ENCODE results near the gene SDCBP2. TPM values are rescaled to one million over a fixed set of nuclear protein-coding genes. Genes with fewer than 3 reads are reported as not detected.

Gene SDCBP2
- total RNA-seq, 2 experiments from 2014 or later: 4.4 to 5.9 TPM

DNA sequence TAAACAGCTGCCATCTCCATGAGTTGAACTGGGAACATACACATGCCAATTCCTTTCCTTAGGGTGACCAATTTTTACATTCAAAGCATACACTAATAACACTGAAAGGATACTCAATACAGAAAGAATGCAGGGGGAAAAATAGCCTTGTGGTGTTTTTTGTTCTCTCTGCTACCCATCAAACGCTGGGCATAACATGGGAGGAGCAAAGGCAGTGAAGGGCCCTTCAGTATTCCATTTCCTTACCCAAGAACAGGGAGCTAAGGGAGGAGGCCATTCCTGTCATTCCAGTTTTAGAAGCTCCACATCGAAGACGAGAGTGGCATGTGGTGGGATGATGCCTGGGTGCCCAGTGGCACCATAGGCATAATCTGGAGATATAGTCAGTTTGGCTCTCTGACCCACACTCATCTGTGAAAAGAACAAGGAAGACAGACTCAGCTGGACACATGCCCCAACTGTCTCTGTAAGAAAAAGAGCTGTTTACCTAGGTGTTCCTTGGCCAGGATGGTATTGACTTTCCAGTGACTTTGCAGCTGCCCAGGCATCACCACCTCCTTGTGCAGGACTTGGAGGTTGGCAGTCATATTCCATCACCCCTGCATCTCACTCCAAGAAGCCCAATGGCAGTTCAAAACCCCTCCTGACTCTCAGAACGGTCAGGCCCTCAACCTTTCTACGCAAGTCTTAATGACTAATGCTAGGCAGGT is 43.0 kb upstream of the SDCBP2 start:
- intact Hi-C loops (cut with micrococcal nuclease): no loop called here
- Mint-ChIP-seq H3K4me3 (no peak overlapping the region), H3K27me3 (no peaks in the 10 kb centered on the region), H3K27ac (peak overlapping the region; percentile 38), H3K4me1 (ENCODE audit: low read depth) (peaks cover 41% of the 10 kb centered on the region), H3K36me3 (peaks cover 65% of the 10 kb centered on the region), H3K9me3 (no peaks in the 10 kb centered on the region)
- DNase-seq: no peak
- CTCF ChIA-PET: interaction anchor here (1.0 to 1.2 kb wide), 2 partner anchors 21 to 59 kb away, joined by 3 read pairs; no protein-coding TSS in a partner anchor
- POLR2A ChIA-PET: no interaction called here

GRCh38 chr20:1371202-1371782 is 42.4 kb upstream of the SDCBP2 start:
- ChIA-PET POLR2A (no interaction called here), CTCF (interaction anchor here (0.9 to 1.2 kb wide), 3 partner anchors 22 to 65 kb away, joined by 3 read pairs; no protein-coding TSS in a partner anchor)
- H3K36me3 Mint-ChIP-seq: peaks cover 65% of the 10 kb centered on the region
- no peaks in the 10 kb centered on the region for H3K27me3 Mint-ChIP-seq
- H3K9me3 Mint-ChIP-seq: no peaks in the 10 kb centered on the region
- no peak overlapping the region for H3K4me3 Mint-ChIP-seq
- peaks cover 37% of the 10 kb centered on the region for H3K4me1 Mint-ChIP-seq (ENCODE audit: low read depth)
- peak overlapping the region; percentile 61 for H3K27ac Mint-ChIP-seq
- intact Hi-C loops (cut with micrococcal nuclease): no loop called here
- DNase-seq: no peak

DNA sequence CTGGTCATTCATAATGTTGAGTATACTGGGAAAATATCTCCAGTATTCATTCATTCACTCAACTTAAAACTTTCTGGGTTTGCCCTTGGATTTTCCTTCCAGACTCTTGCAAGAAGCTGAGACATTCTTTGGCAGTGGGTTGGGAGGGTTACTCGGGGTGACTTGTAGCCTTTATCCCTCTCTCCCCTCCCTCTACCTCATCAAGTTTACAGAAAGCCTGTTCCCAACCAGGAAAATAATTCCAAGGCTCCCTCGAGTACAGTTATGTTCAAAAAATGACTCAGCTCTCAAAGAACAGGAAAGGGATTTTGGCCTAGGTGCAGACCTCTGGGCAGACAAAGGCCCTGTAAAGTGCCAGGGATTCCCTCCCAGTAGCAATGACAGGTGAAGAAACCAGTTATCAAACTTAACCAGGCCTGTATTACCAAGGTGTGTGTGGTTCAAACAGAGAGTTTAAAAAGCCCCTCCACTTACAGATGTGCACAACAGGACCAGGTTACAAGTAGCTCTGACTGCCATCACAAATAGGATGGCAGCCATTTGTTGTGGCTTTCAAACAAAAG is 41.7 kb upstream of the SDCBP2 start:
- ChIA-PET POLR2A (no interaction called here), CTCF (interaction anchor here (0.5 to 1.2 kb wide), 4 partner anchors 22 to 66 kb away, joined by 3 read pairs; no protein-coding TSS in a partner anchor)
- DNase-seq: no peak
- no peak overlapping the region for H3K27ac Mint-ChIP-seq
- H3K4me3 Mint-ChIP-seq: no peak overlapping the region
- H3K9me3 Mint-ChIP-seq: no peaks in the 10 kb centered on the region
- H3K4me1 Mint-ChIP-seq (ENCODE audit: low read depth): peaks cover 31% of the 10 kb centered on the region
- peaks cover 64% of the 10 kb centered on the region for H3K36me3 Mint-ChIP-seq
- intact Hi-C loops (cut with micrococcal nuclease): no loop called here
- no peaks in the 10 kb centered on the region for H3K27me3 Mint-ChIP-seq

- H3K36me3 Mint-ChIP-seq: peaks cover 64% of the 10 kb centered on the region
- no peaks in the 10 kb centered on the region for H3K27me3 Mint-ChIP-seq
- ChIA-PET POLR2A (no interaction called here), CTCF (interaction anchor here (0.5 to 0.6 kb wide), 2 partner anchors 21 to 898 kb away, joined by 3 read pairs; no protein-coding TSS in a partner anchor)
- intact Hi-C loops (cut with micrococcal nuclease): no loop called here
- DNase-seq: no peak
- H3K27ac Mint-ChIP-seq: no peak overlapping the region
- H3K4me3 Mint-ChIP-seq: no peak overlapping the region
- peaks cover 34% of the 10 kb centered on the region for H3K4me1 Mint-ChIP-seq (ENCODE audit: low read depth)
- peaks cover 2% of the 10 kb centered on the region for H3K9me3 Mint-ChIP-seq
These were observed 41.0 kb upstream of the SDCBP2 start for GRCh38 chr20:1369970-1370369.

DNA sequence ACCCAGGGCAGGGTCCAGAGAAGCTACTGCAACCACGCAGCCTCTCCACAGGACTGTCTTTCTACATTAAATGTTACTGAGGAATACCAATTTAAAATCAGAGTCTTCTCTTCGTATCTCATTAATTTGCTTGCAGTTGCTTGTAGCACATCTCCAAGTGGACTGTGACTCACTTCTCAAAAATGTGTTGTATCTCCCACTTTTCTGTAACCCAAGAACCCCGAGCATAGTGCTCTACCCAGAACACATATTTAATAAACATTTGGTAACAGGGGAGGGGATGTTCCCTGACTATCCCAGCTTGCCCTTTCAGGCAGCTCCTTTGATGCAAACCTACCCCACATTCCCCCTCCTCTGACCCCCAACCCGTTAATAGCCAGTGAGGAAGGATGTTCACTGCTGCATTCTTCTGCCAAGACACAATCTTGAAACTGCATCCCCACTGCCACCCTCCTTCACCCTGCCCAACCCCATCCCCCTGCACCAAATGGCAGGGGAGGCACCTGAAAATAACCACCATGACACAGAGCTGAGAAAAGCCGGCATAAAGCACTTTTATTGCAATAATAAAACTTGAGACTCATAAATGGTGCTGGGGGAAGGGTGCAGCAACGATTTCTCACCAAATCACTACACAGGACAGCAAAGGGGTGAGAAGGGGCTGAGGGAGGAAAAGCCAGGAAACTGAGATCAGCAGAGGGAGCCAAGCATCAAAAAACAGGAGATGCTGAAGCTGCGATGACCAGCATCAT is 39.7 kb upstream of the SDCBP2 start:
- intact Hi-C loops (cut with micrococcal nuclease): no loop called here
- no peak overlapping the region for H3K4me3 Mint-ChIP-seq
- ChIA-PET POLR2A (no interaction called here), CTCF (no interaction called here)
- H3K36me3 Mint-ChIP-seq: peaks cover 54% of the 10 kb centered on the region
- peak overlapping the region; percentile 18 for H3K27ac Mint-ChIP-seq
- no peak for DNase-seq
- H3K4me1 Mint-ChIP-seq (ENCODE audit: low read depth): peaks cover 44% of the 10 kb centered on the region
- H3K9me3 Mint-ChIP-seq: peaks cover 2% of the 10 kb centered on the region
- H3K27me3 Mint-ChIP-seq: no peaks in the 10 kb centered on the region

GRCh38 chr20:1367479-1367878 is 38.5 kb upstream of the SDCBP2 start:
- intact Hi-C loops (cut with micrococcal nuclease): no loop called here
- Mint-ChIP-seq H3K27ac (no peak overlapping the region), H3K9me3 (peaks cover 2% of the 10 kb centered on the region), H3K27me3 (no peaks in the 10 kb centered on the region), H3K36me3 (peaks cover 54% of the 10 kb centered on the region), H3K4me1 (ENCODE audit: low read depth) (peaks cover 49% of the 10 kb centered on the region), H3K4me3 (no peak overlapping the region)
- CTCF ChIA-PET: no interaction called here
- POLR2A ChIA-PET: no interaction called here
- no peak for DNase-seq

DNA sequence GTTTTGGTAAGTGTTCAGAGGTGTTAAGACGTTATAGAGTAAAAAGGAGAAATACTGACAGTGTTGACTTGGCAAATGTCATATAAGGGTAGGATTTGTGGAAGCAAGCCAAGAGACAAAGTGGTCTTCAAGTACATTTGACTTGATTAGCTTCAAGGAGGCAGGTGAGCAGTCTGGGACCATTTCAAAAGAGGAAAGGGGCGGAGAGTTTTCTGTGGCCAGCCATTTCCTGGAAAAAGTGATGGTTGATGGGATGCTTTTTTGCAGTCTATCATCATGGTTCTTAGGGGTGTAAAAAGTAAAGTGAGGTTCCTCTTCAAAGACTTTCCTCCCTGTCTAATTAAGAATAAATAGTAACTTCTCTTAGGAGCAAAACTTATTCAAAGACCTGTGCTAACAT is 35.2 kb upstream of the SDCBP2 start:
- Mint-ChIP-seq H3K36me3 (peaks cover 63% of the 10 kb centered on the region), H3K4me1 (ENCODE audit: low read depth) (peaks cover 67% of the 10 kb centered on the region), H3K4me3 (no peak overlapping the region), H3K27ac (peak overlapping the region; percentile 55), H3K9me3 (peaks cover 2% of the 10 kb centered on the region), H3K27me3 (no peaks in the 10 kb centered on the region)
- ChIA-PET POLR2A (interaction anchor here (1.0 kb wide), 1 partner anchor 13 kb away, joined by 5 read pairs; no protein-coding TSS in a partner anchor), CTCF (no interaction called here)
- peak; percentile 66 for DNase-seq
- intact Hi-C loops (cut with micrococcal nuclease): no loop called here

- DNase-seq: no peak
- Mint-ChIP-seq H3K9me3 (peaks cover 2% of the 10 kb centered on the region), H3K4me1 (ENCODE audit: low read depth) (peaks cover 73% of the 10 kb centered on the region), H3K27ac (peak overlapping the region; percentile 55), H3K4me3 (no peak overlapping the region), H3K27me3 (no peaks in the 10 kb centered on the region), H3K36me3 (peaks cover 62% of the 10 kb centered on the region)
- ChIA-PET CTCF (no interaction called here), POLR2A (interaction anchor here (1.0 to 2.6 kb wide), 2 partner anchors 14 to 37 kb away, joined by 5 to 12 read pairs; no protein-coding TSS in a partner anchor)
- intact Hi-C loops (cut with micrococcal nuclease): no loop called here
These were observed 34.6 kb upstream of the SDCBP2 start for GRCh38 chr20:1363522-1363921.

GRCh38 chr20:1362484-1362883 is 33.5 kb upstream of the SDCBP2 start:
- DNase-seq: peak; percentile 29
- peaks cover 81% of the 10 kb centered on the region for H3K4me1 Mint-ChIP-seq (ENCODE audit: low read depth)
- H3K27me3 Mint-ChIP-seq: no peaks in the 10 kb centered on the region
- peak overlapping the region; percentile 35 for H3K27ac Mint-ChIP-seq
- intact Hi-C loops (cut with micrococcal nuclease): no loop called here
- ChIA-PET POLR2A (interaction anchor here (2.6 kb wide), 1 partner anchor 36 kb away, joined by 12 read pairs; no protein-coding TSS in a partner anchor), CTCF (no interaction called here)
- peaks cover 2% of the 10 kb centered on the region for H3K9me3 Mint-ChIP-seq
- H3K36me3 Mint-ChIP-seq: peaks cover 55% of the 10 kb centered on the region
- no peak overlapping the region for H3K4me3 Mint-ChIP-seq

DNA sequence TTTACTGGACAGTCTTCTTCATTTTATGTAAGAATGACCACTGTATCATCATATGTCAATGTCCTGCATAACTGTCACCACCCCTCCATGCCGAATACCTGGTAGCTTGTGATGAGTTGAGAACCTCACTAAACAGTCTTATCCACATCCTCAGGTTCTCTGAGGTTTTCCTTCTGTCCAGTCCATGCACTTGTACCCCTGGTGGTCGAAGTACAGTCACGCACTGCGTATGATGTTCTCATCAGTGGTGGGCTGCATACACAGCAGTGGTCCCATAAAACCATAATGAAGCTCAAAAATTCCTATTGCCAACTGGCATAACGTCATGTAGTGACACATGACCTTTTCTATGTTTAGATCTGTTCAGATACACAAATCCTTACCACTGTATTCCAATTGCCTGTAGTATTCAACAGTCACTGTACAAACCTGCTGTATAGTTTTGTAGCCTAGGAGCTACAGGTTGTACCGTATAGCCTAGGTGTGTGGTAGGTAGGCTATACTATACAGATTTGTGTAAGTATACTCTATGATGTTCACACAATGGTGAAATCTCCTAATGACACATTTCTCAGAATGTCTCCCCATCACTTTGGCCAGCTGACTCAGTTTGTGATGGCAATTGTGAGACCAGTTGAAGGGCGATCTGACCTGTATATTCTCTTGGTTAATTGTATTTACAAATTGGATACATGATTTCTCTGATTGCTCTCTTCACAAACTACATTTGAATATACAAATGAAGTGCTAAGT is 31.3 kb upstream of the SDCBP2 start:
- DNase-seq: no peak
- Mint-ChIP-seq H3K4me1 (ENCODE audit: low read depth) (peaks cover 80% of the 10 kb centered on the region), H3K9me3 (no peaks in the 10 kb centered on the region), H3K36me3 (peaks cover 47% of the 10 kb centered on the region), H3K27me3 (no peaks in the 10 kb centered on the region), H3K4me3 (no peak overlapping the region), H3K27ac (peak overlapping the region; percentile 56)
- intact Hi-C loops (cut with micrococcal nuclease): no loop called here
- CTCF ChIA-PET: interaction anchor here (1.2 to 2.3 kb wide), 4 partner anchors 17 to 48 kb away, joined by 3 to 5 read pairs (median 4); no protein-coding TSS in a partner anchor
- POLR2A ChIA-PET: interaction anchor here (0.6 to 1.2 kb wide), 2 partner anchors 17 to 862 kb away, joined by 3 to 4 read pairs; no protein-coding TSS in a partner anchor

DNA sequence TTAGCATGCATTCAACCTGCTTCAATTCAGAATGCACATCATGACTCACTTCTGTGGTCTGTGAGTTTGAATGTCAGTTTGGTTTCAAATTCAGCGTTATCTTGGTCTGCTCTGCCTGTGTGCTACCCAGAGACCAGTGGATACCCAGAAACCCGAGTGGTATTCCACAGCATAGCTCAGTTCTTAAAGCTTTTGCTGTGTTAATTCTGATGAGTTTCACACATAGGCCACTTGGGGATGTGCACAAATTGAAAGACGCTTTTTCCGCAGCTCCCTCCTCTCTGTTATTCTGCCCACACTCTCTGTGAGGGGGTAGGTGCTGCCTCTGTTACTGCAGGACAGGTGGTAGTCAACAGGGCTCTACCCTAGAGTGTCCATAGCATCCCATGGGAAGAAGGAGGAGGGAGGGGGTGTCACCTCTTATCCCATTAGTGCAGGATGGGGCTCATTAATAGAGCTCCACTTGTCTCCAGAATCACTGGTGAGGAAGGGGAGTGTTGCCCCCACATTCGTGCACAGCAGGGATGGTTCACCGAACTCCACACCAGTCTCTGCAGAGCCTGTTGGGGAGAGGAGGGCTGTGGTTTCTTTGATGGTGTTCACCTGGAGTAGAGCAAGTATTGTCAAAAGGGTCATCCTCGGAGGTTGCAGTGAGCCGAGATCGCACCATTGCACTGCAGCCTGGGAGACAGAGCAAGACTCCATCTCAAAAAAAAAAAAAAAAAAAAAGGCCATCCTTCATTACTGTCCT is 29.2 kb upstream of the SDCBP2 start:
- ChIA-PET CTCF (interaction anchor here (0.8 to 1.4 kb wide), 5 partner anchors 19 to 80 kb away, joined by 3 to 11 read pairs (median 5); no protein-coding TSS in a partner anchor), POLR2A (interaction anchor here (0.9 to 2.0 kb wide), 4 partner anchors 19 to 108 kb away, joined by 3 to 11 read pairs (median 4); no protein-coding TSS in a partner anchor)
- intact Hi-C loops (cut with micrococcal nuclease): loop anchor here (1.0 kb wide), 4 partner anchors 19 to 77 kb away; partner anchors contain the start of gene FKBP1A
- H3K27me3 Mint-ChIP-seq: no peaks in the 10 kb centered on the region
- H3K4me3 Mint-ChIP-seq: peak overlapping the region; percentile 23
- peak; percentile 64 for DNase-seq
- H3K27ac Mint-ChIP-seq: peak overlapping the region; percentile 72
- H3K36me3 Mint-ChIP-seq: peaks cover 63% of the 10 kb centered on the region
- H3K9me3 Mint-ChIP-seq: no peaks in the 10 kb centered on the region
- peaks cover 58% of the 10 kb centered on the region for H3K4me1 Mint-ChIP-seq (ENCODE audit: low read depth)
